ENCODE results near the gene GCG.

DNA sequence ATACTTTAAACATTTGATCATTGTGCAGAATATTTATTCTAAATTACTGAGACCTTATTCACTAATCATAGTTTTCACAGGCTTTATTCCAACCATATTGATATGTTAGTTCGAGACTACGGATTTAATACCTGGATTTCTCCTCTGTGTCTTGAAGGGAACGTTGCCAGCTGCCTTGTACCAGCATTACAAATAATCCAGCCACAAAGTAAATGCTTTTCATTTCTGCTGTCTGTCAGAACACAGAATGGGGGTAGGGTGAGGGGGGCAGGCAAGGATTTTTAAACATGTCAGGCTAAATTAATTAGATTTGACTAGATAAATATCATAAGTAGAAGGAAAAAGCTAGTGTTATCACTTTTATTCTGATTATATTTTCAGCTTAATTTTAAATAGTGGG, 3.1 kb downstream of the GCG start:
- TF ChIP-seq CTCF (IDR thresholded peaks at IDR 0.05 in 8 of 11, conservative IDR thresholded peaks at IDR 0.05 in 3 of 11) (no peak), POLR2A (IDR thresholded peaks at IDR 0.05) (no peak)
